GM21529 (cell line): ENCODE measurements around the gene OLFM2.

Source experiments
- ATAC-seq: cut with Tn5 transposase; IDR thresholded peaks from one replicate; pipeline ENCODE4 v1.9.1; 2021; ENCODE audit not compliant: unreplicated experiment

The OLFM2 gene

DNA sequence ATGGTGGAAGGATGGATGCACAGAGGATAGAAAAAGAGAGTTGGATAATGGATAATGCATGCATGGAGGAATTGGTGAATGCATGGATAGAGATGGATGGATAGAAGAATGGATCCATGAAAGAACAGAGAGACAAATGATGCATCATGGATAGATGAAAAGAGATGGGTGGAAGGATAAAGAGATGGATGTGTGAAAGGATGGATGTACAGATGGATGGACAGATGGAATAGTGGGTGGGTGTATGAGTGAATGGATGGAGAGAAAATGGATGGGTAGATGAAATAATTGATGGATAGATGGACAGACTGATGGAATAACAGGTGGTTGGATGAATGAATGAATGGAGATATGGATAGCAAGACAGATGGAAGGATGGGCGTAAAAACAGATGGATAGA, 25.7 kb downstream of the OLFM2 start:
- no peak for ATAC-seq

DNA sequence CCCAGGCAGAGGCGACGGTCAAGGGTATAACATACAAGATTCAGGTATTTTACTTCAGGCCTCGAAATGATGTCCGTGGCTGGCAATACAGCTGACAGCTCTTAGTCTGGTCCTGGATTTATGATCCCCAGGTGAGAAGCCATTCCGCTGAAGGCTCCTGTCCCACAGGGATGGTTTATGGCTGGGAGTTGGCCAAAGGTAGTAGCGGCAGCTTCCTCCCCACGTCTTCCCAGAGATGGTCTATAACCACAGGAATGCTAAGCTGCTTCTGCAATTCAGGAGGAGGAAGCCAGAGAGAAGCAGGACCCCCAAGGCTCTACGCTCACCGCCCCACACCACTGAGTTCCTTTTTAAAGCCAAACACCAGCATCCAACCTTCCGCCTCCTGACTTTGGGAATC, 27.1 kb downstream of the OLFM2 start:
- ATAC-seq, result no peak

DNA sequence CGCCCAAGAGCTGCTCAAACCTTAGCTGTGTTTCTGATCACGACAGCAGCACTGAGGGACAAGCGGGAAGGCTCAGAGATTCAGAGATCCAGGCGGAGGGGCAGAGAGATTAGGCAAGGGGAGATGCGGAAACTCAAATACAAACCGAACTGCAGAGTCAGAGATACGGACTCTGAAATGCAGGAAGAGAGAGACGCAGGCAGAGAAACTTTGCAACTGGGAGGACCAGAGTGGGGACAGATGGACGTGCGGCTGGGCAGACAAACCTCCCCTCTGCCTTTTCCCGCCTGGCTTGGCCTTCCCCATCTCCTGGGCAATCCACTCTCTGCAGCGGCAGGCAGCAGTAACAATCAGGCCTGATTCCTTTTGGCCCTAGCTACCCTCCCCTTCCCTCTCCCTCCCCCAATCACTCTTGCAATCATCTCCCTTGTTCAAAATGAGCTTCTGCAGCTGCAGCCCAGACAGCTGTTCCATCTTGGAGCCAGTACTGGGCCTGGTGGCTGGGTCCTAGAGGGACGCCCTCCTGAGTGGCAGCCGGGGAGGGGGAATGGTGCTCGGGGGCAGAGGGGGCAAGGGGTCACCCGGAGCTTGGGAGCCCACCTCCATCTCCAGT, 29.7 kb downstream of the OLFM2 start:
- no peak for ATAC-seq

DNA sequence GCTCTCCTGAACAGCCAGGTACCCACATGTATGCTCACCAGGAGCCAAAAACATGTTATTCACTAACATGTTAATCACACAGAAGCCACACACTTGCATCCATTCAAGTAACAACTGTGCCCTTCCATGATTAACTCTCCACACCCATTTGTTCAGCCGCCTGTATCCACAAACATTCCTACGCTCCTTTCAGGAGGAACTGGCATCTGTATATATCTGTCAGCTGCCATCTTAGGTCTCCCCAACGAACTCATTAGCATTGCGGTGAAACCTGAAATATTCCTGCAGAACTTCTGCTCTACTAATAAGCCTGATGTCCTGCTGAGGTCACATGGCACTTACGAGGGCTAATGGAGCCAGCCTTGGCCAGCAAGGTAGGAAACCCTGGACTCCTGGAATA, 33.0 kb downstream of the OLFM2 start:
- no peak for ATAC-seq

DNA sequence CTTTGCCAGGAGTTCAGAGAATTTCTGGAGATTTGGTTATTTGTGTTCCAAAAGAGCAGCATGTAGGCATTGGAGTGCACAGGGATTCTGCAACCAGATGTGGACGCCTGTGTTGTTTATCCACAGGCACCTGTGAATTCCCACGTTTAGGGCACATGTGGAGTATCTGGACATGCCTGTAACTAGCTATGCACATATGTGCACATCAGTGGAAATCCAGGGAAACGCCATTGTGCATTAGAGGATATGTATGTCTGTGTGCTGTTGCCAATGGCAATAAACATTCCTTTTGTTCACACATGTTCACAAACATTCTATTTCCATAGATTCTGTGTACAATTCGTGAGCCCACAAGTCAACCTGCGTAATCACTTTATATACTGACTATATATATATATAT, 34.7 kb downstream of the OLFM2 start:
- ATAC-seq, result no peak

DNA sequence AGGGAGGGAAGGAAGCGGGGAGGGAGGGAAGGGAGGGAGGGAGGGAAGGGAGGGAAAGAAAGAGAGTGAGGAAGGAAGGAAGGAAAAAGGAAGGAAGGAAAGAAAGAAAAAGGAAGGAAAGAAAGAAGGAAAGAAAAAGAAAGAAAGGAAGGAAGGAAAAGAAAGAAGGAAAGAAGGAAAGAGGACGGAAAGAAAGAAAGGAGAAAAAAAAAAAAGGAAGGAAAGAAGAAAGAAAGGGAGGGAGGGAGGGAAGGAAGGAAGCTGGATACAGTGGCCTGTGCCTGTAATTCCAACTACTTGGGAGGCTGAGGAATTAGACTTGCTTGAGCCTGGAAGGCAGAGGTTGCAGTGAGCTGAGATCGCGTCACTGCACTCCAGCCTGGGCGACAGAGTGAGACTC, 35.3 kb downstream of the OLFM2 start:
- no peak for ATAC-seq

DNA sequence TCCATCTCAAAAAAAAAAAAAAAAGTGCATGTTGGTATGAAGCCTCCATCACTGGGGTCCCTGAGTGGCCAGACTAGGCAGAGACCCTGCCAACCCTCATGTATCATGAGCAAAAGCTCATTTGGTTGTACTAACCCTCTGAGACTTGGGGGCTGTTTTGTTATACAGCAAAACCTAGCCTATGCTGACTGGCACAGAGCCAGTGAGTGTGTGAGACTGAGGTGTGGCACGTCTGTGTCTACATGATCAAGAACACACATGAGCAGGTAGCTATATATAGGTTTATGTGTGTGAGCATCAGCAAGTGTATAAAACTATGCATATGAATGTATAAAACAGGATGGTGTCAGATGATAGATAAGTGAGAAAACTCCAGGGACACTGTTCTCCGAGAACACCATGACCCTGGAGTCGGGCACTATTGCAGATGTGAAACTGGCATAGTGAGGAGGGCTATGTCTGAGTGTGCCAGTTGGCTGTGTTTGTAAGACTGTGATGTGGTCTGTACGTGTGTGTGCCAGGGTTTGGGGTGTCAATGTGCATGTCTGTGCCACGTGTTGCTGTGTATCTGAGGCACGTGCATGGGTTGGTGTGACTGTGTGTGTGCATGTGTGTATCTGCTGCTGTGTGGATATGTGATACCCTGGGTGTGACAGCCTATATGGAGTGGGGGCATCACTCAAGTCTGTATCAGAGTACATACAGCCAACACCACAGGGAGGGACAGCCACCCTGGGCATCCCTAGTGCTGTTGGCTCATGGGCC, 44.5 kb downstream of the OLFM2 start:
- no peak for ATAC-seq

DNA sequence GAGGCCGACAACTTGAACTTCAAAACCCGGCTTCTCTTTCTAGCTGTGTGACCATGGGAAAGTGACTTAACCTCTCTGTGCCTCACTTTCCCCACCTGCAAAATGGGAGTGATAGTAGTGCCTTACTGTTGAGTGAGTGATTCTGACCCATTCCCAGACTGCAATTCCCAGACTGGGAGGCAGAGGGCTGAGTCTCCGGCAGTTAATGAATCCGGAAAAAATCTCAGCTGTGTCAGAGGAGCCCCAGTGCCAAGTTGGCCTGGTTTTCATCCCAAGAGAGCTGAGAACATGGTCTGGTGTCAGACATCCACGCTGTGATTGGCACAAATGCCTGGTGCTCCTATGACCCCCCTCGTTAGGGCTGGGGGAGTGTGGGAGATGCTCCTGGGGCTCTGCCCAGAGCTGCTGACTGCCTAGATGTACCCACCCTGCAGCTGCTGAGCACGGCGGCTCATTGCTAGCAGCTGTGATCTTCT, 51.2 kb downstream of the OLFM2 start:
- no peak for ATAC-seq

DNA sequence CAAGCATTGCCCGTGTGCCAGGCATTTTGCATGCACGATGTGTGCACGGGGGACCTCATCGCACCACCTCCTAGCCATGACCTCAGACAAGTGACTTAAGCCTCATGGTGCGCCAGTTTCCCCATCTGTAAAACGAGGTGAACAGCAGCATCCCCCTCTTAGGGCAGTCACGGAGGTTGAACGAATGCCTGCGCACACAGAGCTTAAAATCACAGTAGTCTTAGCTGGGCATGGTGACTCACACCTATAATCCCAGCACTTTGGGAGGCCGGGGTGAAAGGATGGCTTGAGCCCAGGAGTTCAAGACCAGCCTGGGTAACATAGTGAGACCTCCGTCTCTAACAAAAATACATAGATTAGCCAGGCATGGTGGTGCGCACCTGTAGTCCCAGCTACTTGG, 52.6 kb downstream of the OLFM2 start:
- ATAC-seq, result no peak

DNA sequence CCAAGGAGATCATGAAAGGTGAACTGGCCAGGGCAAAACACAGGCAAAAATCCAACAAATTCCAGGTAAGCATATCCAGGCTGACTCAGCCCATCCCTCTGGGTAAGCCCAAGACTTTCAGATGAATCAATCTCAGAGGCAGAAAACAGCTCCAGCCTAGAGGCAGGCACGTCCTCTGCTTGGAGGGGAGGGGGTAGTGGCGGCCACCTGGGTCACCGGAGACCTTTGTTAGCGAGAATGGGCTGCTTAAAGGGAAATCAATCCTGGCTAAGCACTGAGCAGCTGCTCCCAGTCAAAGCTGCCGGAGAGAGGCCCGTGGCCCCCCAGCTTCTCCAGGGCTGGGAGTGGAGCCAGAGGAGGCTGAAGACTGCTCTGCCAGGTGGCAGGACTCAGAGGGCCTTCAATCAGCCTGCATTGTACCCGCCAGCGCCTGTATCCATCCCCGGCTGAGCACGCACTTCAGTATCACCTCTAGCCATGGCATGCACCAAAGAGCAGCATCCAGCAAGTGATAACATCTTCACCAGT, 53.0 kb downstream of the OLFM2 start:
- no peak for ATAC-seq

DNA sequence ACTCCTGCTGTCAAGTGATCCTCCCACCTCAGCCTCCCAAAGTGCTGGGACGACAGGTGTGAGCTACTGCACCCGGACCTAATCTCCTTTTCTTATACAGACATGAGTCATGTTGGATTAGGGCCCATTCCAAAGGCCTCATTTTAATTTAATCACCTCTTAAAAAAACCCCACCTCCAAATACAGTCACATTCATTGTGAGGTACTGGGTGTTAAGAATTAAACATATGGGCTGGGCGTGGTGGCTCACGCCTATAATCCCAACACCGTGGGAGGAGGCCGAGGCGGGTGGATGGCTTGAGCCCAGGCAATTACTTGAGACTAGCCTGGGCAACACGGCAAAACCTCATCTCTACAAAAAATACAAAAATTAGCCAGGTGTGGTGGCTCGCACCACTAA, 54.6 kb downstream of the OLFM2 start:
- no peak for ATAC-seq

DNA sequence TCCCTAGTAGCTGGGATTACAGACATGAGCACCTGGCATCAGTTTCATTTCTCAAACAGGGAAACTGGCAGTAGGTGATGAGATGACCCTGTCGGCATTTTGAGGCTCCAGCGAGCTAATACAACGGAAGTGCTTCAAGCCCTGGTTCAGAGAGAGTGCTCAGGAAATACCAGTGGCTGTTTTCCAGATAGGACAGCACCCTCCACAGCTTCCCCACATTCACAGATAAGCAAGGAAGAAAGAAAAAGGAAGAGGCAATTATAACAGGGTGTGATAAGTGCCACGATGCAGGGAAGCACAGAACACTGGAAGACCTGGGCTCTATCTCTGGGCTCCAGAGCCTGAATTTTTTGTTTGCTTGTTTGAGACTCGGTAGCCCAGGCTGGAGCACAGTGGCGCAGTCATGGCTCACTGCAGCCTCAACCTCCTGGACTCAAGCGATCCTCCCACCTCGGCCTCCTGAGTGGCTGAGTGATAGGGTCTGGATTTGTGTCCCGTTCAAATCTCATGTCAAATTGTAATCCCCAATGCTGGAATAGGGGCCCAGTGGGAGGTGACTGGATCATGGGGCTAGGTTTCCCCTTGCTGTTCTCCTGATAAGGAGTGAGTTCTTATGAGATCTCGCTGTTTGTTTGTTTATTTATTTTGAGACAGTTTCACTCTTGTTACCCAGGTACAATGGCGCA, 57.7 kb downstream of the OLFM2 start:
- ATAC-seq, result no peak

DNA sequence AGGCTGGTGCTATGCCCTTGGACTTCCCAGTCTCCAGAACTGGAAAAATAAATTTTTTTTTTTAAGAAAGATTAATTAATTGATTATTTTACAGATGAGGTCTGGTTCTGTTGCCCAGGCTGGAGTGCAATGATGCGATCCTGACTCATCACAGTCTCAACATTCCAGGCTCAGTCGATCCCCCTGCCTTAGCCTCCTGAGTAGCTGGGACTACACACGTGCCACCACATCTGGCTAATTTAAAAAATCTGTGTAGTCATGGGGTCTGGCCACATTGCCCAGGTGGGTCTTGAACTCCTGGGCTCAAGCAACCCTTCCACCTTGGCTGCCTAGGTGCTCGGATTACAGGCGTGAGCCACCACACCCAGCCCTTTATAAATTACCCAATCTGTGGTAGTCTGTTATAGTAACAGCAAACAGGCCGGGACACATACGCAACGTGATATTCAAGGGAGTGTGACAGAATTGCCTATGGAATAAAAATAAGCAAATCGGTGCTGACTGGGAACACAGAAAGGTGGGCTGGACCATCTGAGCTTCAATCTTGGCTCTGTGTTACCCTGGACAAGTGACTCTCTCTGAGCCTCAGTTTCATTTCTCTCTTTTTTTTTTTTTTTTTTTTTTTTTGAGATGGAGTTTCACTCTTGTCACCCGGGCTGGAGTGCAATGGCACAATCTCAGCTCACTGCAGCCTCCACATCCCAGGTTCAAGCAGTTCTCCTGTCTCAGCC, 58.4 kb downstream of the OLFM2 start:
- no peak for ATAC-seq

DNA sequence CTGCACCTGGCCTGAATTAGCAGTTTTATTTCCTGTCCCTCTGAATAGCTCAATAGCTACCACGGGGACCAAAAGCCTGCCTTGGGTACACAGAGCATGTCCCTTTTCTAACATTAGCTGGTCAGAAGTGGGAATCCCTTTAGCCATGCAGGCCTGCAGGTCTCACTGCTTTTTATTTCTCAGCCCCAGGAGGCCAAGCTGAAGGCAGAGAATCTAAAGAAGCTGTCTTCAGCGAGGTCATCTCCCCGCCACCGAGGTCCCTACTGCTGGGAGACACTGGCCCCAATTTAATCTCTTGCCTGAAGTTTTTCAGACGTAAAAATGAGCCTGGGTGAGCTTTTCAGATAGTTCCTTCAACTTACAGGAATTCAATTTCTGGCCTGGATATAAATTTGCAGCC, 60.5 kb downstream of the OLFM2 start:
- no peak for ATAC-seq

DNA sequence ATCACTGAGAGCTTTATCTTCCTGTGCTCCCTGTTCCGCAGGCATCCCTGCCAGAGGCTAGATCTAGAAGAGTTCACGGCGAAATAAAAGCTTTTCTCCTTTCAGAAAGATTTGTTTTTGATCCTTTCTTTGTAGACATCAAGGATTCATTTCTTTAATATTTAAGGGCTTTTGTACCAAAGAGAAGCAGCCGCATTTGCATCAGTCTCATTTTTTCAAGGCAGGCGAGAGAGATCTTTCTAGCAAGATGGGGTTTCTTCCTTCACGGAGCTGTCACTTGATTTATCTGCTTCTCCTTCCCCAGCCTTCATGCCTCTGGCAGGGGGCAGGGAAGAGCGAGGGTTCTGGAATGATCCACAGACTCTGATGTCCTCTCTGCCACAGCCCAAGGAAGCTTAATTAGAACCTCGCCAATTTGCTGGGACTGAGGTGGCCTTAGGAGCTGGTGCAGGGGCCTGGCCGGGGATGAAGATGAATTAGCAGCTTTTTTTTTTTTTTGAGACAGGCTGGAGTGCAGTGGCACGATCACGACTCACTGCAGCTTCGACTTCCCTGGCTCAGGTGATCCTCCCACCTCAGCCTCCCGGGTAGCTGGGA, 61.2 kb downstream of the OLFM2 start:
- ATAC-seq, result no peak

DNA sequence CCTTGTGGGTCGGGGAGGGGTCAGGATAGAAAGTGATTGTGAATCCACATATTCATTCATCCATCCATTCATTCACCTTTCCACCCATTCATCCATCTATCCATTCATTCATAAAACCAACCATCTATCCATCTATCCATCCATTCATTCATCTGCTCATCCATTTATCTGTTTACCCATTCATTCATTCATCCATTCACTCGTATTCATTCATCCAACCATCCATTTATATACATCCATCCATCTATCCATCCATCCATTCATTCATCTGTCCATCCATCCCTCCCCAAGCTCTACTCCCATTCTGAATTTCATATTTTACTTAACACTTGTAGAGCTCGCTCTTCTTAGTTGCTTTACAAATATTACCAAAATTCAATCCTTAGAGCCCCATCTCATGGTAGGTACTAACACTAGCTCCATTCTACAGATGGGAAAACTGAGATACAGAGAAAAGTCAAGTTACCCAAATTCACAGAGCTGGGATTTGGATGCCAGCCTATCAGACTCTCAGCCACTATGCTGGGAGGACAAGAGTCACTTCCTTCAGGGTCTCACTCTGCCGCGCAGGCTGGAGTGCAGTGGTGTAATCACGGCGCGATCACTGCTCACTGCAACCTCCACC, 63.6 kb downstream of the OLFM2 start:
- ATAC-seq, result no peak

DNA sequence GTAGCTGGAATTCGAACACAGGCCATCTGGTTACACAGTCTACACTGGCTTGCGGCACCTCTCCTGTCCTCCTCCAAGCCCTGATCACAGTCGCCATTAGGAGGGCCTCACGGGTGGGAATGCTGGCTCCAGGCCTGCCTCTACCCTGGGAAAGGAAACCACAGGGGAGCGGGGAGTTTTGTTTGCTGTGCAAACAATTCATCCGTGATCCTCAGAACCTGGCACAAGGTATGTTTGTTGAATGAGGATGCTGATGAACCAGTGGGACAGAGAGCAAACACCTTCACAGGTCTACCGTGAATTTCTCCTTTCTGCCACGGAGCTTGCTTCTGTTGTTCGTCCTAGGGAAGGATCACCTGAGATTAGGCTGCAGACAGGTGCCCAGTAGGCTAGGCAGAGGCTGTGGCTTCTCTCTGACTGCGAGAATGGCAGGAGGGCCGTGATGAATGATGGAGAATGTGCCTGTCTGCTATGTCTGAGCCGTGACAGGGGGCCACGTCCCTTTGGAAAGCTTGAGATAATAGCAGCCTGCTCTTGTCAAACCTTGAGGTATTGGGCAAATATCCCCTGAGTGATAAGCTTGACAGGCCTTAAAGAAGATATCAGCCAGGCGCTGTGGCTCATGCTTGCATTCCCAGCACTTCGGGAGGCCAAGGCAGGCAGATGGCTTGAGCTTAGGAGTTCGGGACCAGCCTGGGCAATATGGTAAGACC, 64.5 kb downstream of the OLFM2 start:
- no peak for ATAC-seq

DNA sequence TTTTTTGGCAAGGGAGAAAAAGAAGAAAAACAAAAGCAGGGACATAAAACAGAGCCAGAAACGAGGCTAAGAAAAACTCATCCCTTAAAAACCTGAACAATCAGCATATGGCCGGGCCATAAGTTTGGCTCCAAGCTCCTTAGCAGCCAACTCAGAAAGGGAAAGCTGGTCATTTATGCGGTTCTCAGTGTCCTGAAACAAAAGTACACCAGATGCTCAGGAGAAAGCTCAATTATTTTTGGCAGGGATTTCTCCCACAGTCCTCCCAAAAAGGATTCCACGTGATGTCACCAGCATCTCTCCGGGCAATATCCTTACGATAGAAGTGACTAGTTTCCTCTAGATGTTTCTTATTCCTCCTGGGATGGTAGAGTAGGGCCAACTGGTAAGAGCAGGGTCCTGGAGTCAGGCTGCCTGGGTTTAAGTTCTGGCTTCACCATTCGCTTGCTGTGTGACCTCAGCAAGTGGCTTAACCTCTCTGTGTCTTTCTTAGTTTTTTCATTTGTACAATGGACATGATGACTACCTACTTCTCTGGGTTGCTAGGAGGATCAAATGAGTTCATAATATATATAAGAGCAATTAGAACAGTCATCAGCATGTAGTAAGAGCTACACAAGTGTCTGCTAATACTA, 67.2 kb downstream of the OLFM2 start:
- no peak for ATAC-seq

DNA sequence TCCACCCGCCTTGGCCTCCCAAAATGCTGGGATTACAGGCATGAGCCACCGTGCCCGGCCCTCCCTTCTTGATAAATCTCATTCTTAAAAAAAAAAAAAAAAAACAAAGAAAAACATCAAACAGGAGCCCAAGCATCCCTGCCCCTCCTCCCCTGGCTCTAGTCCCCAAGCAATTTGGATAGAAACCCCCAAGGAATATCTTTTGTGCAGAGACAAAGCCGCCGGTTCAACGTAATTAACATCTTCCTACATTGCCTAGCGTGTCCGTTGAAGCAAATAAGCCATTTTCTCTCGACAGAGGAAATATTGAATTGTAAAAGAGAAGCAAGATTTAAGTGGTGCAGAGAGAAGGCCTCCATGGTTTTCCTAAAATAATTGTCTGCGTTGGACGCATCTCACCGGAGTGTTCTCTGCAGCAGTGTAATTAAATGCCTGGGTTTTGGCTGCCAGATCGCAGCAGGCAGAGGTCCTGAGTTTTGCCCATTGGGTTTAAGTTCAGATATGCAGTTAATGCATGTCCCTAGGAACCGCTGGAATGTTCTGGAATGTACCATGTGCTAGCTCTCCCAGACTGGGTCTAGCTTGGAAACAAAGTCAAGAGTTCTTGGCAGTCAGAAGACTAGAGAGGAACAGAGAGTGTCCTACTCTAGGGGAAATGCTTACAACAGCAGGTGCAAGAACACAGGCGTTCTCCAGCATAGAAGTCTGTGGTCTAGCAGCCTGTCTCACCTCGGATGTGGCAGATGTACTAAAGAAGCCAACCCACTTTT, 70.4 kb downstream of the OLFM2 start:
- no peak for ATAC-seq
